ENCODE results near the gene DOCK9.
"Not testable (repeated sequence)": the region's sequence is repeated elsewhere in the genome, so short reads cannot be mapped to it uniquely, and the experiment has no call there.

Gene DOCK9

DNA sequence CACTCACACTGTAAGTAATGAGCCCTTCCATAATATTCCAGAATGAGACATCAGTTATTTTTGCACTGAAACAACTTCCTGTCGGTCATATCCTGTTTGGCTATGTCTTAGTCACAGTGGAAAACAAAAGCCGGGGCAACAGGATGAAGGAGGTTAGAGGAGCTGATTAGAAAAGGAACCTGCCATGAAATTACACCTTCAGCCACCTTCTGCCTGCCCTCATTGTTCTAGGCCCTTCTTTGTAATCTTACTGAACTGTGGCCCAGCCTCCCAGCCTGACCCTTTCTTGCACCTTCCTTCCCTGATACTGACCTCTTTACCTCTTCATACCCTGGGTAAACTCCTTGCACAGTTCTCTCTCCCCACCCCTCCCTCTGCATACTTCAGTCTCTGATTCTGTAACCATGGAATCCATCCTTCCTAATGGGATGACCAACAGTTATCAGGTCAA lies 67.3 kb downstream of the DOCK9 start:
- peak; percentile 3 for DNase-seq

DNA sequence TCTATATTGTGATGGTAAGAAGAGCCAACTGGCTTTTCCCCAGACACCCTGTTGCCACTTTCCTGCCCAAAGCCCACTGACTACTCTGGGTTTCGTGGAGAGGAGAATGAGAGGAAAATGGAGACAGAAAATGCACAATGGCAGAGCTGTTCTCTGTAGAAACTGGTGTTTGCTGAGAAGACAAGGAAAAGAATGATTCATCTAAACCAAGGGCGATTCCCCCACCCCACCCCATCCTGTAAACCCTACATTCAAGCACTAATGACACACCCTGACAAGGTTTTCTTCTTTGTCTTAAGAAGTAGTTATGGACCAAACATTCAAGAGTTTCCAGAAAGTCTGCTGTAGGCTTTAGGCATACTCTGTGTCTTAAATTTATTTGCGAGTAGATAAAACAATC lies 68.8 kb downstream of the DOCK9 start:
- no peak for DNase-seq

DNA sequence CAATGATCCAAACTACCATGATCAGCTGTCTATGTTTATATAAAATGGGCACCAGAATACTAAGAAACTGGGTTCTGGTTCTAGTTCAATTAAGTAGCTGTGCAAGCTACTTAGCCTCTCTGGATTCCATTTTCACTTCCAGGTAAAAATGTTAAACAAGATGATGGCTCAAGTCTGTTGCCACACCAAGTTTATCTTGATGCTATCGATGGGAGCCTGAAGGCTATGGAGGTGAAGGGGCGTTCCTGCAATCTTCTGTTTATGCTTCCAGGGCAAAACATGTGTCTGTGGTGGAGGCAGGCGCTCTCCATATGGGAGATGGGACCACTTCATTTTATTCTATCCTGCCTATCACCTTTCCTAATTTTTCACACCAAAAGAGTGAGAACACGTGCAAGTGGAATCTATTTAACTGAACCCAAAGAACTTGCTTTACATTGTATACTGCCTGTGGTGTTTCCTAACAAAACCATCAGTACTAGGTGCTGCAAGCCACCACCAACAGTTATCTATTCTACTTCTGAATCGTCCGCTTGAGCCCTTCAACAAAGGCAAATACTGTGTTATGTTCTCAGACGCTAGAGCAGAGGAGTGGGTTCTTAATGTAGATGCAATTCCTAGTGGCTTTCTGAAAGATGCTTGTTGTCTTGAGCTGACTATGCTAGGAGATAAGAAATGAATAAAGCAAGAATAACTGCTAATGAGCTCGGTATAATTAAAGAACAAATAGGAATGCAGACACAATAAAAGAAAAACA lies 70.9 kb downstream of the DOCK9 start:
- no peak for DNase-seq

DNA sequence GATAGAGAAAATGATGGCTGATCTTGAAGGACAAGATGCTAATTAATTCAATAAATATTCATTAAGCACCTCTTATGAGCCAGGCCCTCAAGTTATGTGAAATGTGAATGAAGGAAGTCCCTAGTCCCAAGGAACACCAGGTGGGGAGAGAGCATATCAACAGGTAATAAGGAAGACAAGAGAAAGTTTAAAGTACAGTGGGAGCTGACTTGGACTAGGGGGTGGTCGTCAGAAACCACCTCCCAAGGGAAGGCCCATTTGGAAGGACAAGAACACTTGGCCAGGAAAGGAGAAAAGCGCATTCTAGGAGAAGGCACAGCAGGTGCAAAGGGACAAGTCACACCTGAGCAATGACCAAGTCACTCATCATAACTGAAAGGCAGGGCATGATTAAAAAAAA lies 72.7 kb downstream of the DOCK9 start:
- DNase-seq, result no peak

DNA sequence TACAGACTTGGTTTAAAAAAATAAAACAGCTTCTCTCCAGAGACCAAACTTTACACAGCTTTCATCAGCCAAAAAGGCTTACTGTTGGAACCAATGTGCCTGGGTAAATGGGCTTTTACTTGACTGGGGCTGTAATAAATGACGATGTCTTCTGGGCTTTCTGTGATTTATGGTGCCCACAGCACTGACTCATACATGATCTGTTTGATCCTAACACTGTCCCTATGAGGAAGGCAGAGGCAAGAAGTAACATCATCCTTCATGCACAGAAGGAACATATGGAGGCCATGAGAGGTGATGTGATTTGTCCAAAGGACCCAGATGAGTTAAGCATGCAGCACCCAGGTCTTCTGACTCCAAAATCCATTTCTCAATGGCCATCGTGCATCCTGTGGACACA lies 77.4 kb downstream of the DOCK9 start:
- DNase-seq, result no peak

DNA sequence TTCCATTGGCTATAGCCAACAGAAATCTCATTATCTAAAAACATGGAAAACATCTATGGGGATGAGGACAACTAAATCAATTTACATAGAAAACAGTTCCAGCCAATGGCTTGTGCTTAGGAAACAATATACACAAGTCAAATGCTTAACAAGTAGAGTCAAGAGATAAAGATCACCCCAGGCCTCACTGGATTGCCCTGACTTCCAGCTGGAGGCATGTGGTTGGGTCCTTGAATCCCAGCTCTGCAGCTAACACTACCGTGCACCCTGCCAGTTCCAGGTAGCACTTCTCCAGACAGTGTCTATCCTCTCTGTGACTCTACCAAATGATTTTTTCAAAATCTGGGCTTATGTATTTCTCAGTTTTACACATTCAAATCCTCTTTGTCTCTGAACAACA lies 80.2 kb downstream of the DOCK9 start:
- no peak for DNase-seq

DNA sequence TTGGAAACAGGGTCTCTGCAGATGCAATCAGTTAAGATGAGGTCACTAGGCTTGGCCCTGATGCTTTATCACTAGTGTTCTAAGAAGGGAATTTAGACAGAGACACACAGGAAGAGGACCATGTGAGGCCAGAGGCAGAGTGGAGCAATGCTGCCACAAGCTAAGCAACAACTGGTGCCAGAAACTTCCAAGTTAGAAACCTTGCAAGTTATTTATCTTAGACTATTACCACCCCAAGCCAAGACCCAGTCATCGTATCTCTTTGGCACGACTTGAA lies 81.1 kb downstream of the DOCK9 start:
- DNase-seq, result no peak

DNA sequence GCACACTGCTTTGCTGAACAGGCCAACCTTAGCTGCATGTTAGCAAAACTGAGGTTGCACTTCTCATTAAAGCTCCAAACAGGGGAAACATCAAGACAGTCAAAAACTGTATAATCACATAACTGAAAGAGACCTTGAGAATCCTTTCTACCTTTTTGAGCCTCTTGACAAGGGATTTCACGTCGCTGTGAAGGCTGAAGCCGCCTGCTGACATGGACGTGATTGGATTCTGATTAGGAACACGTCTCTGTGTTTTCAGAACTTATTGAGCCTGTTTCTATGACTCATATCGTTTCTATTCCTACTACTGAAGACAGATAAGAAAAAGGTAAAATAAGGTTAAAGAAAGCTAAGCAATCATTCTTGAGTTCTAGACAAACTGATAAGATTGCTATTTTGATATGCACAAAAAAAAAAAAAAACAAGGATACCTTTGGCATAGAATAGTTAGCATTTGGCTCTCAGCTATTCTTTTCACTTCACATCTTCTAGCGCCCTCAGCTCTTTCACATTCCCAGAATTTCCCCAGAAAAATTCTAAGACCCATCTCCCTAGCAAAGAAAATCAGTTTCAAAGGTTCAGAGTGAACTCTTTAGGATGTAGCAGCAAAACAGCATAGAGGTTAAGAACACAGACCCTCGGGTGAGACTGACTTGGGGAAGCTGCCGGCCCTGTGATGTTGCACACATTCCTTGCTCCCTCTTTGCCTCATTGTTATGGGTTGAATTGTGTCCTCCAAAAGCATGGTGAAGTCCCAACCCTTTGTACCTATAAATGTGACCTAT lies 81.6 kb downstream of the DOCK9 start:
- DNase-seq, result no peak

DNA sequence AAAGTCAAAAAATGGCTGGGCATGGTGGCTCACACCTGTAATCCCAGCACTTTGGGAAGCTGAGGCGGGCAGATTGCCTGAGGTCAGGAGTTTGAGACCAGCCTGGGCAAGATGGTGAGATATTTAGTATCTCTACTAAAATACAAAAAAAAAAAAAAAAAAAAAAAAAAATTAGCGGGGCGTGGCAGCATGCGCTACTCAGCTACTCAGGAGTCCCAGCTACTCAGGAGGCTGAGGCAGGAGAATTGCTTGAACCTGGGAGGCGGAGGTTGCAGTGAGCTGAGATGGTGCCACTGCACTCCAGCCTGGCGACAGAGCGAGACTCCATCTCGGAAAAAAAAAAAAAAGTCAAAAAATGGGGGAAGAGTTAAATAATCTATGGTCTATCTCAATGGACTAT lies 83.0 kb downstream of the DOCK9 start:
- not testable (repeated sequence) for DNase-seq

DNA sequence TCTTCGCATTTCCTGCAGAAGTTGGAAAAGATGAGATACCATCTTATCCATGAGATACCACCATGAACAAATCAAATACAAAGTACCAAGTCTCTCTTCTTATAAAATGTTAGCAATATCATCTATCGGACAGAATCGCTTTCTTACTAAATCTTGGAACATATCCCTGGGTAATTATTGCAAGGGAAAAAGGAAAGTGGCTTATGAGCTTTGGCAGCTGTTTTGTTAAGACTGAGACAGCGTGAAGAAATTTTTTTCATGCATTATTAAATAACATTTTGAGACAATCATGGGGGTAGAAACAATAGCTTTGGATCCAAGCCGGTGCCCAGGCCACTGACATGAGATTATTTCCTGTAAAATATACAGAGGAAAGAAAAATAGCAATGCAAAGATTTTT lies 84.5 kb downstream of the DOCK9 start:
- DNase-seq, result no peak

DNA sequence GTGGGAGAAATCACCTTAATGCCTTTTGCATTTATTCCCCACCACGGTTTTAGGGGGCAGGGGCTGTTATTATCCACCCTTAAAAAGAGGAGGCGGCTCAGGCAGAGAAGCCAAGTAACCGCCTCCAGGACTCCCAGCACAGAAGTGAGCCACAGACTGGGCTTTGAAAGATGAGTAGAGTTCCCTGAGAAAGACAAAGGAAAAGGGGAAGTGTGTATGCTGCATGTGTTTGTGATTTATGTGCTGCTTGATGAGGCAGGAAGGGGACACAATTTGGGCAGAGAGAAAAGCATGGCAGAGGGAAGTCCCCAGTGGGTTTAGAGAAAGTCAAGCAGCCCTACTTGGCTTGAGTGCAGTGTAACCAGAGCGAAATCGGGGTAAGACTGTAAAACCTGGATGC lies 85.0 kb downstream of the DOCK9 start:
- no peak for DNase-seq

DNA sequence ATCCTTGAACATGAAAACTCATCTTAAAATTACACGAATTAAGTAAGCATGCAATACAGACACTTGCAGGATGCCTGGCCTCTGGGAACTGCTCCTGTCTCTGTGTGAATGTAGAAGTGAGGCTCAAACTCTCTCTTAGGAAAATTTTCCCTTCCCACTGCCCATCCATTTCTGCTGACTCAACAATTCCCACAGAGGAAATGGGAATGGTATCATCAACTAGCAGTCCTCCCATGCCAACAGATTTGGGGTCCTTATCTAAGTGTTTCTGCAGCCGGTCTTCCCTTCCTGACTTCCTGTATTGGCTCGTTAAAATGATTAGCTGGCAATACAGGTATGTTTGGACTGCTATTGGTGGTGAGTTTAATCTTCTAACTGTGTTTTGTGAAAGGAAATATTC lies 85.8 kb downstream of the DOCK9 start:
- no peak for DNase-seq

DNA sequence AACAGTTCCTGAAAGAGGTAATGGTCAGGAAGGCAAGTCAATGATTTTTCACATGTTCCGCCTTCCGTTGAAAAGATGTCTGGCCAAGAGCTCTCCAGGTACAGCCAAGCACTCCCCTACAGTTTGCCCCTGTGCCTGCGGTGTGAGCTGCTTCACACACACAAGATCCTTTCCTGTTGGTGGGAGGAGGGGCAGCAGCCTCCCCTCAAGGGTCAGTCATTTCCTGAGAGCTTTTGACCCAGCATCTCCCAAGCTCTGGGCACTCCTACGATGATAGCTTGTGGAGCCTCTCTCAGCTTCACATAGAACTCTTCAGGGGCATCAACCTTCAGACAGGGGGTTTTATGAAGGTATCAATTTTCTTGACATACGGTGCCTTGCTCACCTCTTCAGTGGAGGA lies 86.9 kb downstream of the DOCK9 start:
- DNase-seq, result no peak

DNA sequence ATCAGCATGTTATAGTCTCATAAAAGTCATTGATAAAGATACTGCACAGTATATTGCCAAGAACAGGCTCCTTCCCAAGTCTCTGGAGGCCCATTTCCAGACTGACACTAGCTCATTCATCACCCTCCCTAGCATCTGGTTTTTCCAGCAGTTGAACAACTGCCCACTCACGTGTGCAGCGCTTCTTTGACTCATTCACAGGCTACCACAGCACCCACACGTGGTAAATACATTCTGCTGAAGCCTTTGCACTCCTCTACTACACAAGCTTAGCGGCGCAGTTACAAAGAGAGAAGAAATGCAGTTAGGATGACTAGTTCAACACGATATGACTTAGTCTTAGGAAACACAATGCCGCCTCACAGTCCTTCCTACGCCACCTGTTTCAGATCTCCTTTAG lies 87.7 kb downstream of the DOCK9 start:
- no peak for DNase-seq

DNA sequence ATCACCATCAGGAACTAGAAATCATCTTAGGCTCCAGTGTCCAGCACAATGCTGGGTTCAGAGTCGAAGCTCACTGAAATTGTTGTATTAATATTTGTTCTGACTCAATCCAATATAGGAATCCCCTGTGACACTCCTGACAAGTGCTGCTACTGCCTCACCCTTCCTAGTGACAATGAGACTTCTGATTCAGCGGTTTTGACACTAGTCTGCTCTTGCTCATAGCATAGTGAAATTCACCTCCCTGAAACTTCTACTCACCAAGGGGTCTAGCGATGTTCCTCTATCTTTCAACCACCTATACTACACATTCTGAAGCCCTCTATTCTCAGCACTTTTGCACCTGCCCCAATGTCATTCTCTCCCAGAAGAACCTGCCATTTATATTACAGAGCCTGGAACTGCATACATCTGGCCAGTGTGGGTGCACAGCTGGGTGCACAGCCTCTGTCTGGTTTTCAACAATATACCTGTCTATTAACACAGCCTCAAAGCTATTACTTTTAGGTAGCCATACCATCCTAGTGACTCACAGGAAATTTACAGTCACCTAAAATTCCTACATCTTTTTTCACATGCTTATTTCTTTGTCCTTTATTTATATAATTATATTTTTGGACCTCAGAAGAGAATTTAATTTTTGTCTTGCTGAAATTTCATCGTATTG lies 88.3 kb downstream of the DOCK9 start:
- no peak for DNase-seq

DNA sequence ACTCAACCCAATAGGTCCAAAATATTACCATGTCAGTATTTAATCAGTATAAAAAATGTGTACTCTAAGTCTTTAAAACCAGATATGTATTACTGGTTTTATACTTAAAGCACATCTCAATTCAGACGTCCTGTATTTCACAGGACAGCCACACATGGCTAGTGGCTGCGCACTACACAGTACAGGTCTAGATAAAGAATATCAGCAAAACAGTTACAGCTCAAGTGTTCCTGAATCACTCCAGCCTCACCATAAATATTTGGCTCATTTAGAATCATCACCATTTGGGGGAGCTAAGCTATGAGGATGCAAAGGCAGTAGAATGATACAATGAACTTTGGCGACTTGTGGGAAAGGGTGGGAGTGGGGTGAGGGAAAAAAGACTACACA lies 89.0 kb downstream of the DOCK9 start:
- no peak for DNase-seq

DNA sequence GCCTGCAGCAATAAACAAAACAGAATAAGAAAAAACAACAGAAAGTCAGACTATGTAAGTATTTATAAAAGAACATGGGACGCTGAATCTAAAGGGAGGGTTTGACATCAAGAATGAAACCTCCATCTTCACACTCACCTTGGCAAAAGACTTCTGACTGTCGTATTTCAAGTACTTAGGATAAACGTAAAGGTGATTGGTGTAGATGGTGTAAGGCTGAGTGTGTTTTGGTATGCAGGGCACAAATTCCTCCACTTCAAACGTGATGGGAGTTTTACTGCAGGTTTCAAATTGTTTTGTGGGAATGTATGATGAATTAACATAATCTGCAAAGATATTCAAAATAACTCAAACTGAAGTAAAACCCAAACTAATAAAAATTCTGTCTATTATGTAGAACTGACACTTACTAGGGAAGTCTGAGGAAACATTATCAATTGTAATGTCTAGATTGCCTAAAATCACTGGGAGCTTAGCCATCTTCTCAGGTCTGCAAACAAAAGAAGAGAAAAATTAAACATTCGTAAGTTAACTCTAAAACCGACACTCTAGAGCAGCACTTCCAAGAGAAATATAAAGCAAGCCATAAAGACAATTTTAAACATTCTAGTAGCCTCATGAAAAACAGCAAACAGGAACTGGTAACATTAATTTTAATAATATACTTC lies 89.5 kb downstream of the DOCK9 start:
- DNase-seq, result no peak

DNA sequence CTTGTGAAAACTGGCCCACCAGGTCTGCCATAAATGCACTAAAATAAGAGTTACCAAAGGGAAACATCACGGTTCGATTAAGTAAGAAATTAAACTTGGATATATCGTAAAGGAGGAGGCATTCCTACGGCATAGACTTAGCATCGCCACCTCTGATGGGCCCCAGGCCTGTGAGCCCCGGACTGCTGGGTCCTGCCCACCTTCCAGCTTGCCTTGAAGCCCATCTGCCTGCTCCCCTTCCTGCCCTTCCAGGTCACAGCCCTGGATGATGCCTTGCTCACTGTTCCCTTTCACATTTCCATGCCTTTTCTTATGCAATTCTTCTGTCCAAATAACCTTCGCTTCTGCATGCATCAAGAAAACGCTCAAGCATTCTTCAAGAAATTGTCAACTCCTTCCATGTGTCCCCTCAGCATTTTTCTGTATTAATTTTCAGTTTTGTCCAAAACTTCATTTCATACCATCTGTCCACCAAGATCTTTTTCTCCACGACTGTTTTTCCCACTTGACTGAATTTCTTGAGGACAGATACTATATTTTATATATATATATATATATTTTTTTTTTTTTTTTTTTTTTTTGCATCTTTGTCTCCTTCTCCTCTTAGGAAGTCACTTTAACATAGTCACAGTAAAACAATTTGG lies 91.2 kb downstream of the DOCK9 start:
- DNase-seq, result no peak

DNA sequence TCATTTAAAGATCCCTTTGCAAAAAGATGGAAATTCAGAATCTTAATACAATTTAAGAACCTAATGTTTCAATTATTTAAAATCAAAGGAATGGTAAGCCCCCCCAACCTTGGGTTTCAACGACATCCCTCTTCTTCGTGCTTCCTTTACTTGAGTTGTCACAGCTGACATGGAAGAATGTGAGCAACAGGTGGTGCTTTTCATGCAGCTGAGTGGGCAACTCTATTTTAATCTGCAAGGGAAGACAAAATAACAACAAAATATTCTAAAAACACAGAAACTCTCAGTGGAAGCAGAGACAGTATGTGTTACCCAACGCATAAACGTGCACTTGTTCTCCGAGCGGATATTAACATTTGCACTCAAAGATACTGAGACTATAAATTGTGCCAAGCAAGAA lies 92.3 kb downstream of the DOCK9 start:
- no peak for DNase-seq

DNA sequence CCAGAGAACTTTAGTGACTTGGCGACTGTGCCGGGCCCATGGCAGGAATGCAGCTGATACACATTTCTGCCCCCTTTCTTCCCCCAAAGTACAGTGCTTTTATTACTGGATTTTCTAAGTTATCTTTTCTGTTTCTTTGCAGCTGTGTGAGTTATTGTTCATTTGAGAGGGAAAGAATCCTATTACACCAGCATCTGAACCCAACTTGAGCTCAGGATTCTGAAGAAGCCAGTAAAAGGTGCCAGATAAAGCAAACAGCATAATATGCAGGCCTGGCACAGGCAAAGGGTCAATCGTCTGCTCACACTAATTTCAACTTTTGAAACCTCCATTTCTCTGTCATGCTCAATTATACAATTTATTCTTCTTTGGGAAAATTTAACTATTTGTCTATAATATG lies 93.9 kb downstream of the DOCK9 start:
- DNase-seq, result no peak

DNA sequence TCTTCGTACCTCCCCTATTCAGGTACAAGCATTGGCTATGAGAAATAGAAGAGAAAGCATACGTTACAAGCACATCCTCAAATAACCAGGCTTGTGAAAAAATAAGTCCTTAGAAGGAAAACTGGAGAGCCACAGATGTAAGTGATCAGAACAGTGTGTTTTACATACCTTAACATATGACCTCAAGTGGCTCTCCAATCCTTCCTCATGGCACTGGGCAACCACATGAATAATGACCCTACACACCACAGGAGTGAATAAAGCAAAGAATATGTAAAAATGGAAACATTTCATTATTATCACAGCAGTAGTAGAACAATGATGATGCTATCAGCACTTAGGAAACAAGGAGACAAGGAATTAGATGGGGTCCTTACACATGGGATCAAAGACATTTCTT lies 96.5 kb downstream of the DOCK9 start:
- no peak for DNase-seq

DNA sequence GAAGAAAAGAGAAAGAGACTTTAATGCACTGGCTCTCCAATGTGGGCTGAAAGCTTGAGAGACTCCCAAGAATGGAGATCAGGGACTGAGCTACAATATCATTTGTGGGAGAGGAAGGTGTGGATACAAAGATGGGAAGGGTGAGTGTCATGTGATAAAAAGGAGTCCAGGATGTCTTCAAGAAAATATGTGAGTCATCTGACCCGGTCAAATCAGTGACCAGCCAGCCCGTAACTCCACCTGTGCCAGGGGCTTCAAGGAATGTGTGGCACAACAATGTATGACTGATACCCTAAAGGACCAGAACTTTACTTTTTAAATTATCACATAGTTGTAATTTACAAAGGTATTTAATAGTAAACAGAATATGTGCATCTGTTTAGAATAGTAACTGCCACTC lies 97.2 kb downstream of the DOCK9 start:
- DNase-seq, result no peak

DNA sequence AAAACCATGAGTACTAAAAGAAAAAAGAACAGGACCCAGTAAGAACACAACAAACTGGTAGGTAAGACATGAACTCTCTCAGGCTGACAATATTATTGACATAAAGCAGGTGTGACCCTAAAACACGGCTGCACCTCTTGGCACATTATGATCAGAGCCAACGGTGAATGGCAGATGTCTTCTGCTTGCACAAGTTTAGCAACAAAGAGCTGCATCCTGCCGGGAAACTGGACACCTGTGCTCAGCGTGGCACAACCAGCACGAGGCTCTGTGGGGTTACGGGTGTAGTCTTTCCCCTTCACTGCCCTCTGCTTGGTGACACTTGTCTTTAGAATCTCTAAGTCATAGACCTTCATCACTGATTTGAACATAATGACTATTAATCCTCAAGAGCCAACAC lies 97.9 kb downstream of the DOCK9 start:
- DNase-seq, result no peak
